ENCODE data around the gene PCDH12. TPM values are rescaled to one million over a fixed set of nuclear protein-coding genes. Genes with fewer than 3 reads are reported as not detected.
"Not testable (repeated sequence)": the region's sequence is repeated elsewhere in the genome, so short reads cannot be mapped to it uniquely, and the experiment has no call there.

Gene PCDH12
- total RNA-seq, 2 experiments from 2014 or later: 1.7 to 2.6 TPM

DNA sequence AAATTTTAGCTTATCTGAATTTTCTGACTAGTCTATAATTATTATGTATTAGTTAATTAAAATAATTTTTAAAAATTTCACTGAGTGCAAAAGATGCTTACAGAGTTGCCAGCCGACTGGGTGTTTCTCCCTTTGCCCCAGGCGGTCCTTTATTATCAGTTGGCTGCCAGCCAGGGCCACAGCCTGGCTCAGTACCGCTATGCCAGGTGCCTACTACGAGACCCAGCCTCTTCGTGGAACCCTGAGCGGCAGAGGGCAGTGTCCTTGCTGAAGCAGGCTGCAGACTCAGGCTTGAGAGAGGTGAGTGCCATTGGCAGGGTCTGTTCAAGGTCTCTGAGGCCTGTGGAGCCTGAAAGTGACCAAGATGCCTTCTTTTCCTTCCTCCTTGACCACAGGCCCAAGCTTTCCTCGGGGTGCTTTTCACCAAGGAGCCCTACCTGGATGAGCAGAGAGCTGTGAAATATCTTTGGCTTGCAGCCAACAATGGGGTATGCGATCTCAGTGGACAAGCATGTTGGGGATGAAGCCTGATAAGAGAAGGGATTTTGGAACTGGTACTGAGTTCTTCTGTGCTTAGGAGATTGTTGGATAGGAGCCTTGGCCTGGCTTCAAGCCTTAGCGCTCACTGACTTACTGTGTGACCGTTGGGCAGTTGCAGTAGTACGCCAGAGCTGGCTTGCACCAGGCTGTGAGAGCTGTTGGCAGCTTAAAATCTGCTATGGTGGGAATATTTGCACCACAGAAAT is 23.7 kb downstream of the PCDH12 start:
- DNase-seq: no peak
- CTCF ChIA-PET: interaction anchor here (0.6 kb wide), 1 partner anchor 26 kb away, joined by 3 read pairs; no protein-coding TSS in a partner anchor
- no peak overlapping the region for H3K4me3 Mint-ChIP-seq
- POLR2A ChIA-PET: no interaction called here
- H3K36me3 Mint-ChIP-seq: peaks cover 26% of the 10 kb centered on the region
- H3K9me3 Mint-ChIP-seq: no peaks in the 10 kb centered on the region
- H3K27me3 Mint-ChIP-seq: no peaks in the 10 kb centered on the region
- intact Hi-C loops (cut with micrococcal nuclease): no loop called here
- no peaks in the 10 kb centered on the region for H3K4me1 Mint-ChIP-seq (ENCODE audit: low read depth)
- H3K27ac Mint-ChIP-seq: no peak overlapping the region

DNA sequence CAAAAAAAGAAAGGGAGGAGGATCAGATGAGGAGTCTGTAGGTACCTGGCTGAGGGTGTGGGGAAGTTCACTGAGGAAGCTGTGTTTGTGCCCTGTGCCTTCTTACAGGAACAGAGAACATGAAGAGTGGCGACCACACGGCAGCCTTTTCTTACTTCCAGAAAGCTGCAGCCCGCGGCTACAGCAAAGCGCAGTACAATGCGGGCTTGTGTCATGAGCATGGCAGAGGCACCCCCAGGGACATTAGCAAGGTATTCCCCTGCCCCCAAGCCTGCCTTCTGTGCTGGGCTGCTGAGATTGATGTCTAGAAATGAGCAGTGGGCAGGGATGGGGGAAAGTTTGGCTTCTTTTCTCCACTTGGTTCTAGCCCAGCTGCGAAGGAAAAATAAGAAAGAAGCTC is 24.9 kb downstream of the PCDH12 start:
- Mint-ChIP-seq H3K4me3 (no peak overlapping the region), H3K36me3 (peaks cover 34% of the 10 kb centered on the region), H3K27ac (no peak overlapping the region), H3K4me1 (ENCODE audit: low read depth) (no peaks in the 10 kb centered on the region), H3K9me3 (no peaks in the 10 kb centered on the region), H3K27me3 (no peaks in the 10 kb centered on the region)
- POLR2A ChIA-PET: no interaction called here
- intact Hi-C loops (cut with micrococcal nuclease): no loop called here
- CTCF ChIA-PET: interaction anchor here (1.2 kb wide), 1 partner anchor 28 kb away, joined by 7 read pairs; no protein-coding TSS in a partner anchor
- DNase-seq: no peak

DNA sequence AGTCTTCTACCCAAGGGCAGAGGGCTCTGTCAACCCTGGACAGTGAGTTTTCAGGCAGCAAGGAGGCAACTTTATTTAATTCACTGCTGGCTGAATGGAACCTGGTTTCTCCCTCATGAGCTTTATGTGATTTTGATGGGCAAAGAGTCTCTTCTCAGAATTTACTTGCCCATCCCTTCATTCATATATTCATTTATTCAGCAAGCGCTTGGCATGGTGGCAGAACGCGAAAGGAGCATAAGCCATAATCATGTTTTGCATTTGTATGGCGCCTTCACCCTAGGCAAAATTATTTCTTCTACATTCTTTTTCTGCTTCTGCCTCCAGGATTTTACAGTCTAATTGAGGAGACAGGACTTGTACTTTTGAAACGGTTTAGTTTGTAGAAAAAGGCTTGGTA is 26.3 kb downstream of the PCDH12 start:
- Mint-ChIP-seq H3K27ac (no peak overlapping the region), H3K27me3 (no peaks in the 10 kb centered on the region), H3K4me1 (ENCODE audit: low read depth) (peaks cover 4% of the 10 kb centered on the region), H3K9me3 (no peaks in the 10 kb centered on the region), H3K4me3 (no peak overlapping the region), H3K36me3 (peaks cover 45% of the 10 kb centered on the region)
- CTCF ChIA-PET: interaction anchor here (1.0 kb wide), 1 partner anchor 29 kb away, joined by 3 read pairs; no protein-coding TSS in a partner anchor
- no peak for DNase-seq
- intact Hi-C loops (cut with micrococcal nuclease): no loop called here
- POLR2A ChIA-PET: no interaction called here

DNA sequence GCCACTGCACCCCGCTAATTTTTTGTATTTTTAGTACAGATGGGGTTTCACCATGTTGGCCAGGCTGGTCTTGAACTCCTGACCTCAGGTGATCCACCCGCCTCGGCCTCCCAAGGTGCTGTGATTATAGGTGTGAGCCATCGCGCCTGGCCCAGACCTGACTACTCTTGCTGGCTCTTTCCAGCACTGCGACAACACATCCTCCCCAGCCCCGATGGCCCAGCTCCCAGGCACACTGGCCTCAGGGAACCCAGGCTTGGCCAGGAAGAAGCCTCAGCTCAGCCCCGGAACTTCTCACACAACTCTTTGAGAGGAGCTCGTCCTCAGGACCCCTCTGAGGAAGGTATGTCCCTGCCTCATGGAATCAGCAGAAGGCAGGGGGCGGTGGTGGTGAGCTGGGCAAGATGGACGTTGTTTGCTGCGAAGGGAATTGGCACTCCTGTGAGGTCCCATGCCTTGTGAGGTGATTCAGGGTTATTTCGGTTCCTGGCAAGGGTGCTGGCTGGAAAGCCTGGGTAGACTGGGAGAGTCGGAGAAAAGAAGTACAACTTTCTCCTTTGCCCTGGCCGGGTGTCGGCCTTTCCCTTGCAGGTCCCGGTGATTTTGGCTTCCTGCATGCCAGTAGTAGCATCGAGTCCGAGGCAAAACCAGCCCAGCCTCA is 28.5 kb downstream of the PCDH12 start:
- no peaks in the 10 kb centered on the region for H3K9me3 Mint-ChIP-seq

DNA sequence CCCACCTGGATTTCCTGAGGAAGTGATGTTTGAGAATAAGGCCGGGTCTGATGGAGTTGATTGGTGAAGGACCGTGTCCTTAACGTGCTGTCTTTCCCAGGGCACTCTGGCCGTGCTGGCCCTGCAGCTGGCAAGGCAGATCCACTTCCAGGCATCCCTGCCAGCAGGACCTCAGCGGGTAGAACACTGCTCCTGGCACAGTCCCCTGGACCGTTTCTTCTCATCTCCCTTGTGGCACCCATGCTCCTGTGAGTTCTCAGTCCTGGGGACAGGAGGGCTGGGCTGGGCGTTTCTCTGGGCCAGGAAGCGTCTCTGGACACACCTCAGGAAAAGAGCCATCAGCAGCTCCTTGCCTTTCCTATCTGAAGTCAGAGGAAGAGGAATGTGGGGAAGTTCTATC is 30.0 kb downstream of the PCDH12 start:
- Mint-ChIP-seq H3K4me3 (no peak overlapping the region), H3K9me3 (no peaks in the 10 kb centered on the region), H3K27me3 (no peaks in the 10 kb centered on the region), H3K27ac (no peak overlapping the region), H3K36me3 (peaks cover 45% of the 10 kb centered on the region), H3K4me1 (ENCODE audit: low read depth) (peaks cover 15% of the 10 kb centered on the region)
- POLR2A ChIA-PET: no interaction called here
- intact Hi-C loops (cut with micrococcal nuclease): no loop called here
- no peak for DNase-seq
- CTCF ChIA-PET: no interaction called here

More for the DNA sequence above, 28.5 kb downstream of the PCDH12 start:
- intact Hi-C loops (cut with micrococcal nuclease): no loop called here
- H3K27ac Mint-ChIP-seq: no peak overlapping the region
- DNase-seq: no peak
- H3K4me1 Mint-ChIP-seq (ENCODE audit: low read depth): peaks cover 8% of the 10 kb centered on the region
- CTCF ChIA-PET: no interaction called here
- H3K4me3 Mint-ChIP-seq: no peak overlapping the region
- POLR2A ChIA-PET: no interaction called here
- H3K36me3 Mint-ChIP-seq: peaks cover 44% of the 10 kb centered on the region
- H3K27me3 Mint-ChIP-seq: no peaks in the 10 kb centered on the region

DNA sequence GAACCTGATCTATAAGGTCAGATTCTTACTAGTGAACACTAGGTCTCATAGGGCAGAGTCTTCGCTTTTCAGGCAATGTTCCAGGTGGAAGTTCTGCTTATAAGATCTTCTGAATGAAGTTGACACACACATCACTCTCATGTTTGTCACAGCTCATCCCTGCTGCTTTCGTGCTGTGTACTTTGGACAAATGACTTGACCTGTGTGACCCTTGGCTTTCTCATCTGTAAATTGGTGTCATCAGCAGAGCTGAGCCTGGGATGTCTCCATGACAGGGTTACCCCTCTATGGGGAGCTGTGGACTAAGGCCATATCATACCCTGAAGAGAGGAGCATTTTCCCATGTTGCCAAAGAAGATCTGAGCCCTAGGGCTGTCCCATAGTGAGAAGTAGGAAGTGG is 31.6 kb downstream of the PCDH12 start:
- H3K4me3 Mint-ChIP-seq: no peak overlapping the region
- no peaks in the 10 kb centered on the region for H3K27me3 Mint-ChIP-seq
- H3K4me1 Mint-ChIP-seq (ENCODE audit: low read depth): peaks cover 18% of the 10 kb centered on the region
- H3K27ac Mint-ChIP-seq: no peak overlapping the region
- H3K9me3 Mint-ChIP-seq: no peaks in the 10 kb centered on the region
- H3K36me3 Mint-ChIP-seq: peaks cover 39% of the 10 kb centered on the region
- POLR2A ChIA-PET: interaction anchor here (0.6 kb wide), 1 partner anchor 35 kb away, joined by 3 read pairs; no protein-coding TSS in a partner anchor
- CTCF ChIA-PET: interaction anchor here (0.7 to 1.3 kb wide), 2 partner anchors 34 to 224 kb away, joined by 4 read pairs; no protein-coding TSS in a partner anchor
- no peak for DNase-seq
- intact Hi-C loops (cut with micrococcal nuclease): no loop called here

DNA sequence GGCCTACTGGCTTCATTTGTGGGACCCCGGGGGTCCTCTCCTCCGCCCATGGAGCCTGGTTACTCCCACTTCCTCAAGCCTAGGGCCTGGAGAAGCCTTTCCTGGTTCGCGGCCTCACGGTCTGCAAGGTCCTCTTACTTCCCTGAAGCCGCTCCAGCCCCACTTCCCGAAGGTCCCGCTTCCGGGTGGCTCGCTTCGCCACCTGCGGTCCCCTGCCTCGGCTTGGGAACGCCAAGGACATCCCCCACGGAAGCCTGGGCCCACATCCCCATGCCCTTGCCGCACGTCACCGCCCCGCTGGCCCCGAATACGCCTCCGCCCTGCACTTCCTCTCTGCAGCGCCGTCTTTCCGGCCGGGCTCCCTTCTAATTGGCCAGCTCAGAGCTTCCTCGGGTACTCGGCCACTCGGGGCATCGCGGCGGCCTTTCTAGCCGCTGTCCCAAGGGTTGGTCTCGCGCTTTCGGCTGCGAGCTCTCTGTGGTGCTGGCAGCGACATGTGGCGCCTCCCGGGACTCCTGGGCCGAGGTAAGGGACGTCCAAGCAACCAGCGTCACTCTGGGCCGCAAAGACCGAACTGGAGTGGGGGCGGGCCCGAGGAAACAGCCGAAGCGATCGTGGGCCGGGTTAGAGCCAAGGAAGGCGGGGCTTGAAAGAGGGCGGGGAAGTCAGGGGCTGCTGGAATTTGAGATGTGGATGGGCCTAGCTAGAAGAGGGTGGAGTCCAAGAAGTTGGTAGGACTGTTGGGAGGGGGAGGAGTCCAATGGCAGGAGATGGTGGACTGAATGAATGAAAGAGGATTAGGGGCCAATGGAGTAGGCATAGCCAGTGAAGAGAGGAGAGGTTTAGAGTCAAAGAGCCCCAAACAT is 34.3 kb downstream of the PCDH12 start, which contains the start of gene DELE1:
Gene DELE1 (plus strand): TSS at position 424 of the 866 bp plus-strand sequence. CDS start 71 bp downstream, at position 495.
- intact Hi-C loops (cut with micrococcal nuclease): loop anchor here (1.0 kb wide), 3 partner anchors 37 to 230 kb away; partner anchors contain the start of gene RNF14
- Mint-ChIP-seq H3K4me3 (peak within 1 kb of the TSS; percentile 80), H3K27ac (peak within 1 kb of the TSS; percentile 96), H3K9me3 (no peaks in the 10 kb centered on the region), H3K36me3 (peaks cover 26% of the 10 kb centered on the region), H3K4me1 (ENCODE audit: low read depth) (peaks cover 18% of the 10 kb centered on the region), H3K27me3 (no peaks in the 10 kb centered on the region)
- ChIA-PET CTCF (interaction anchor here (0.6 to 3.8 kb wide), 12 partner anchors 37 to 359 kb away, joined by 3 to 32 read pairs (median 4); partner anchors contain the start of genes PCDH1 and RNF14), POLR2A (interaction anchor here (1.1 to 1.6 kb wide), 9 partner anchors 17 to 432 kb away, joined by 3 to 10 read pairs (median 5); partner anchors contain the start of genes FCHSD1, PCDH12 and RNF14)
- DNase-seq: peak; percentile 96

DNA sequence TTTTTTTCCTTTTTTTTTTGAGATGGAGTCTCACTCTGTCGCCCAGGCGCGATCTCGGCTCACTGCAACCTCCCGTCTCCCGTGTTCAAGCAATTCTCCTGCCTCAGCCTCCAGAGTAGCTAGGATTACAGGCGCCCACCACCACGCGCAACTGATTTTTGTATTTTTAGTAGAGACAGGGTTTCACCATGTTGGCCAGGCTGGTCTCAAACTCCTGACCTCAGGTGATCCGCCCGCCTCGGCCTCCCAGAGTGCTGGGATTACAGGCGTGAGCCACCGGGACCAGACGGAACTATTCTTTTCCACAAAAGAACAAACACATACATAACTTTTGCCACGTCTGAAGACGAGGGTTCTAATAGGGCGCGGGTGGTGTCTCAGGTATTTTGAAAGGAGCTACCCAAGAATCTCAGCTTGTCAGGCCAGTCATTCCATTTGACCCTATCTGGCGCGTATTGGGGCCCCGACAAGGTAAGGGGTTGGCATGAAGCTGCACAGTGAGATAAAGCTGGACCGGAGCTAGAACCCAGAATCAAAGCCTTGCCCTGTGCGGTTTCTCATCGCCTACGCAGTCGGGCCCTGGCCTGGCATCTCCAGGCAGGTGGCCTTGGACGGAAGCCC is 35.1 kb downstream of the PCDH12 start:
- POLR2A ChIA-PET: interaction anchor here (0.9 to 1.6 kb wide), 10 partner anchors 9 to 433 kb away, joined by 3 to 10 read pairs (median 5); partner anchors contain the start of genes FCHSD1, PCDH12 and RNF14
- H3K4me1 Mint-ChIP-seq (ENCODE audit: low read depth): peaks cover 17% of the 10 kb centered on the region

DNA sequence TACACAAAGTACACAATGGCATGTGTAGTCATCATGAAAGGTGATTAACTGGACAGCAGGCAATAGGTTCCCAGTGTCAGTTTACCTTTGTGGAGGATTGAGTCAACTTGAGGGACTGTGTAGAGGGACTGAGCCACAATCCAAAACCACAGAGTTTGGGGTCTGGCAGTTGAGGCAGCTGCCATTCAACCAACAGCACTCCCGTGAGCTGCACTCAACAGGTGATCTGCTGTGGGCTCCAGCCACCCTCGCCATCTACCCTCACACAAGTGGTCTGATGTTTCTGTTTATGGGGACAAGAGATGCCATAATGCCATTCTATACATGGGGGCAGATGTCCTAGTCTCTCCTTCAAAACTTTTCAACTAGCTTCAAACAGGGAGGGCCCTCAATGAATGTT is 37.2 kb downstream of the PCDH12 start:
- intact Hi-C loops (cut with micrococcal nuclease): no loop called here
- Mint-ChIP-seq H3K4me3 (no peak overlapping the region), H3K27ac (no peak overlapping the region), H3K4me1 (ENCODE audit: low read depth) (peaks cover 14% of the 10 kb centered on the region), H3K36me3 (peaks cover 8% of the 10 kb centered on the region), H3K9me3 (no peaks in the 10 kb centered on the region), H3K27me3 (no peaks in the 10 kb centered on the region)
- POLR2A ChIA-PET: no interaction called here
- DNase-seq: no peak
- CTCF ChIA-PET: interaction anchor here (2.2 to 2.4 kb wide), 2 partner anchors 40 to 42 kb away, joined by 9 to 13 read pairs; partner anchors contain the start of gene PCDH1

More for the DNA sequence above, 35.1 kb downstream of the PCDH12 start:
- Mint-ChIP-seq H3K4me3 (peak overlapping the region; percentile 80), H3K36me3 (peaks cover 20% of the 10 kb centered on the region), H3K27ac (peak overlapping the region; percentile 96)
- DNase-seq: peak; percentile 48
- intact Hi-C loops (cut with micrococcal nuclease): loop anchor here (1.0 kb wide), 2 partner anchors 46 to 230 kb away; partner anchors contain the start of gene RNF14
- H3K27me3 Mint-ChIP-seq, H3K9me3 Mint-ChIP-seq: not testable (repeated sequence)
- CTCF ChIA-PET: interaction anchor here (0.6 to 3.8 kb wide), 9 partner anchors 38 to 359 kb away, joined by 3 to 32 read pairs (median 5); partner anchors contain the start of genes PCDH1 and RNF14

DNA sequence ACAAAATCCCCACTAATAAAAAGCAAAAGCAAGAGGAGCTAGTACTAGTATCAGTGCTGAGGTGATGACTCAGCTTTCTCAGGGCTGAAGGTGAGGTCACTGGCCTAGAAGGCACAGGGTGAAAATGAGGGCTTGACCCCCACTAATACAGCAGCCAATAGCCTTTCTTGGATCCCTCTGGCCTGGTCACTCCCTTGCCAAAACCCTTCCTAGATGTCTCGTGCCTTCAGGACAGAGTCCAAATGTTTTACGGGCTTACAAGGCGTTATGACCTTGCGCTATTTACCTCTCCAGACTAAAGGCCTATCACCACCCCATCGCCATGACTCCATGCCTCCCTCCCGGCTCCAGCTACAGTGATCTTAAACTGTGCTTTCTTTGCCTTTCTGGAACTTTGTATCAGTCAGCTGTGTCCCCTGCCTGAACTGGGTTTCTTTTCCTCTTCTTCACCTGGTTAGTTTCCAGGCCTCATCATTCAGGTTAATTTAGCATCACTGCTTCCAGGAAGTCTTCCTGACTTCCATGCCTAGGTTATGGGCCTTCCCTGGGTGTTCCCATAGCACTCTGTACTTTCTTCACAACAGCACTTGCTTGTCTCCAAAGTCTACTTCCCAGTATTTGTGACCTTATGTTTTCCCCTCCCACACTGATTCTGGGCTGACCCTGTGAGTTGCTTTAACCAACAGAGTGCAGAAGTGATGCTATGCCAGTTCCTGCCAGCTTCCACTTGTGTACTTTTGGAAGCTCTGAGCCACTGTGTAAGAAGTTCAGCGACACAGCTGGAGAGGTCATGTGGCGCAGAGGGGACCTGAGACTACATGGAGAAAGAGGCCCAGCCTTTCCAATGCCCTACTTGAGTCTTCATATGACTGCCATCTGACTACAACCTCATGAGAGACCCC is 38.5 kb downstream of the PCDH12 start:
- POLR2A ChIA-PET: no interaction called here
- Mint-ChIP-seq H3K27ac (no peak overlapping the region), H3K9me3 (no peaks in the 10 kb centered on the region), H3K4me3 (no peak overlapping the region), H3K36me3 (peaks cover 3% of the 10 kb centered on the region), H3K4me1 (ENCODE audit: low read depth) (peaks cover 9% of the 10 kb centered on the region), H3K27me3 (peaks cover 10% of the 10 kb centered on the region)
- no peak for DNase-seq
- CTCF ChIA-PET: interaction anchor here (2.2 to 2.4 kb wide), 2 partner anchors 40 to 41 kb away, joined by 9 to 13 read pairs; partner anchors contain the start of gene PCDH1
- intact Hi-C loops (cut with micrococcal nuclease): no loop called here

Measured in activated CD4-positive, alpha-beta memory T cell treated with anti-CD3 and anti-CD28 coated beads for 36 hours (primary cell).